Thyroid gland (tissue), 4 donors: ENCODE results near the gene OCA2.

Experiments used
- POLR2A ChIP-seq, 2 donors: fragments of 450-650 bp; IDR thresholded peaks; one replicate each; pipeline ENCODE4 v1.6.1; 2017; ENCODE audit warnings: antibody characterized with exemption in 2 of 2, mild to moderate bottlenecking in 2 of 2, moderate library complexity in 1 of 2
- TF ChIP-seq, protein P1 (sequence below), 6 experiments: fragments of 200-600 bp in 3 of 6; fragments of 450-650 bp in 3 of 6; sonication (generic) in 3 of 6; IDR thresholded peaks; one replicate each; pipeline ENCODE4 v1.5.1; 2016 to 2019; ENCODE audit warnings: antibody characterized with exemption in 6 of 6, mild to moderate bottlenecking in 2 of 6, inconsistent platforms in 1 of 6, moderate library complexity in 1 of 6

DNA sequence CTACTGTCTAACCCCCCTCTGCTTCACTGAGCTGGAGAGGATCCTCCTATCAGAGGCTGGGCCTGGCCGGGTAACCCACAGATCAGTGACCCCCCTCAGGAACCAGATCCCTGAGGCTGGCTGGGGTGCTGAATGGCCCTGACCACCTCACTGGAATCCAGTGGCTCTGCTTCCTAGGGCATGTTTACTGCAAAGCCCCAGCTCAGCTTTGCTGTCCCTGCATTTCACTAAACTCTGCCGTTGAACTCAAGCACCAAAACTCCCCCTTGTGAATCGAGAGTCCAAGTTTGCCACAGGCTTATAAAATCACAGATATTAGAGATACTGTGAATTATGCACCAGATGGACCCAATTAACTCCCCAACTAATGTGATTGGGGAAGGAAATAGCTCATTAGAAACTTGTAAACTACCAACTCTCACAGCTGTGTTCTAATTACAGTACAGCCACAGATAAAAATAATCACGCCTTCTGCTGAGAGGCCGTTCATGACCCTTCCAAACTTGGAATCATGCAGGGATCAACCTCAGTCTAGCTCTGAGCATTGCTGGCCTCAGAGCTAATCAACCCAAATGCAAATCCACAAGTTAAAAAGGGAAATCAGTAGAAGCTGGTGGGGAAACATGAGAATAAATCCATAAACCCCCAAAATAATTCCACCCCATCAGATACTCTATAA, 47.0 kb downstream of the OCA2 start:
- TF ChIP-seq, protein P1, sequence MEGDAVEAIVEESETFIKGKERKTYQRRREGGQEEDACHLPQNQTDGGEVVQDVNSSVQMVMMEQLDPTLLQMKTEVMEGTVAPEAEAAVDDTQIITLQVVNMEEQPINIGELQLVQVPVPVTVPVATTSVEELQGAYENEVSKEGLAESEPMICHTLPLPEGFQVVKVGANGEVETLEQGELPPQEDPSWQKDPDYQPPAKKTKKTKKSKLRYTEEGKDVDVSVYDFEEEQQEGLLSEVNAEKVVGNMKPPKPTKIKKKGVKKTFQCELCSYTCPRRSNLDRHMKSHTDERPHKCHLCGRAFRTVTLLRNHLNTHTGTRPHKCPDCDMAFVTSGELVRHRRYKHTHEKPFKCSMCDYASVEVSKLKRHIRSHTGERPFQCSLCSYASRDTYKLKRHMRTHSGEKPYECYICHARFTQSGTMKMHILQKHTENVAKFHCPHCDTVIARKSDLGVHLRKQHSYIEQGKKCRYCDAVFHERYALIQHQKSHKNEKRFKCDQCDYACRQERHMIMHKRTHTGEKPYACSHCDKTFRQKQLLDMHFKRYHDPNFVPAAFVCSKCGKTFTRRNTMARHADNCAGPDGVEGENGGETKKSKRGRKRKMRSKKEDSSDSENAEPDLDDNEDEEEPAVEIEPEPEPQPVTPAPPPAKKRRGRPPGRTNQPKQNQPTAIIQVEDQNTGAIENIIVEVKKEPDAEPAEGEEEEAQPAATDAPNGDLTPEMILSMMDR (IDR thresholded peaks at IDR 0.05), result no peak
- TF ChIP-seq POLR2A (IDR thresholded peaks at IDR 0.05), result no peak
